Subcutaneous abdominal adipose tissue (tissue), 5 donors: ENCODE data around the gene GFM1.
A peak's percentile ranks its signal among the peaks of the same experiment; 100 is the strongest.

Source experiments
- H3K27ac ChIP-seq: one replicate; pipeline ENCODE4 v1.7.0; 2013; ENCODE audit warnings: low read depth, mild to moderate bottlenecking, inconsistent platforms, low read length, moderate library complexity
- H3K27me3 ChIP-seq, 5 donors: one replicate each; pipeline ENCODE4 v1.7.0; 2013; ENCODE audit warnings: low read length in 5 of 5, inconsistent platforms in 1 of 5; ENCODE audit not compliant: control insufficient read depth in 5 of 5, insufficient read depth in 4 of 5
- H3K36me3 ChIP-seq, 5 donors: one replicate each; pipeline ENCODE4 v1.7.0; 2013; ENCODE audit warnings: low read length in 5 of 5; ENCODE audit not compliant: control insufficient read depth in 5 of 5, insufficient read depth in 5 of 5
- H3K4me1 ChIP-seq, 5 donors: one replicate each; pipeline ENCODE4 v1.7.0; 2013; ENCODE audit warnings: low read length in 5 of 5, mild to moderate bottlenecking in 3 of 5, moderate library complexity in 1 of 5; ENCODE audit not compliant: control insufficient read depth in 5 of 5, insufficient read depth in 5 of 5
- H3K4me3 ChIP-seq, 5 donors: one replicate each; pipeline ENCODE4 v1.7.0; 2013; ENCODE audit warnings: low read length in 5 of 5, low read depth in 1 of 5
- H3K9ac ChIP-seq, 5 donors: one replicate each; pipeline ENCODE4 v1.7.0; 2013; ENCODE audit warnings: low read length in 5 of 5, mild to moderate bottlenecking in 4 of 5, moderate library complexity in 3 of 5
- H3K9me3 ChIP-seq, 5 donors: one replicate each; pipeline ENCODE4 v1.7.0; 2013; ENCODE audit warnings: low read length in 5 of 5; ENCODE audit not compliant: control insufficient read depth in 5 of 5
- donor health status: healthy.
- donor health status: healthy.
- donor health status: healthy.
- donor health status: healthy.
- donor health status: healthy.

Gene GFM1

GRCh38 chr3:158732856-158733200, 88.5 kb downstream of the GFM1 start:
- Histone ChIP-seq H3K9me3 (peaks cover 0 to 11% (median 9%) of the 10 kb centered on the region in 5 donors), H3K4me1 (peaks cover 5 to 25% (median 19%) of the 10 kb centered on the region in 5 donors), H3K9ac (peak overlapping the region in 3 of 5 donors; percentile 70 to 81 (median 76)), H3K27me3 (no peaks in the 10 kb centered on the region), H3K36me3 (peaks cover 0 to 3% (median 0%) of the 10 kb centered on the region in 5 donors), H3K27ac (peak overlapping the region; percentile 72), H3K4me3 (peak overlapping the region in 4 of 5 donors; percentile 65 to 77 (median 70))

- Histone ChIP-seq H3K27ac (peak overlapping the region; percentile 72), H3K4me1 (peaks cover 4 to 21% (median 15%) of the 10 kb centered on the region in 5 donors), H3K36me3 (peaks cover 0 to 6% (median 0%) of the 10 kb centered on the region in 5 donors), H3K9ac (no peak overlapping the region), H3K4me3 (no peak overlapping the region), H3K27me3 (no peaks in the 10 kb centered on the region), H3K9me3 (peaks cover 0 to 11% (median 9%) of the 10 kb centered on the region in 5 donors)
Observed at GRCh38 chr3:158733656-158734055, 89.3 kb downstream of the GFM1 start.

- H3K36me3 ChIP-seq: peaks cover 0 to 11% (median 0%) of the 10 kb centered on the region in 5 donors
- H3K9ac ChIP-seq: no peak overlapping the region
- no peaks in the 10 kb centered on the region for H3K27me3 ChIP-seq
- peaks cover 0 to 11% (median 9%) of the 10 kb centered on the region in 5 donors for H3K9me3 ChIP-seq
- H3K4me1 ChIP-seq: peaks cover 4 to 21% (median 15%) of the 10 kb centered on the region in 5 donors
- H3K4me3 ChIP-seq: no peak overlapping the region
- H3K27ac ChIP-seq: no peak overlapping the region
Observed at GRCh38 chr3:158735296-158736033, 91.1 kb downstream of the GFM1 start.

- Histone ChIP-seq H3K4me1 (peaks cover 0 to 7% (median 7%) of the 10 kb centered on the region in 5 donors), H3K36me3 (peaks cover 0 to 14% (median 4%) of the 10 kb centered on the region in 5 donors), H3K9ac (no peak overlapping the region), H3K27me3 (no peaks in the 10 kb centered on the region), H3K27ac (no peak overlapping the region), H3K9me3 (peaks cover 0 to 11% (median 9%) of the 10 kb centered on the region in 5 donors), H3K4me3 (no peak overlapping the region)
Observed at GRCh38 chr3:158737410-158737809, 93.1 kb downstream of the GFM1 start.

GRCh38 chr3:158737976-158738615, 93.8 kb downstream of the GFM1 start:
- H3K9ac ChIP-seq: no peak overlapping the region
- peaks cover 0 to under 1% (median 0%) of the 10 kb centered on the region in 5 donors for H3K4me1 ChIP-seq
- no peak overlapping the region for H3K4me3 ChIP-seq
- no peak overlapping the region for H3K27ac ChIP-seq
- peaks cover 0 to 14% (median 7%) of the 10 kb centered on the region in 5 donors for H3K36me3 ChIP-seq
- H3K9me3 ChIP-seq: peaks cover 0 to 11% (median 9%) of the 10 kb centered on the region in 5 donors
- H3K27me3 ChIP-seq: no peaks in the 10 kb centered on the region

- Histone ChIP-seq H3K27ac (no peak overlapping the region), H3K36me3 (peaks cover 0 to 14% (median 9%) of the 10 kb centered on the region in 5 donors), H3K27me3 (no peaks in the 10 kb centered on the region), H3K9ac (no peak overlapping the region), H3K4me1 (no peaks in the 10 kb centered on the region), H3K4me3 (no peak overlapping the region), H3K9me3 (peaks cover 0 to 11% (median 9%) of the 10 kb centered on the region in 5 donors)
Observed at GRCh38 chr3:158738653-158739052, 94.3 kb downstream of the GFM1 start.

- H3K4me1 ChIP-seq: no peaks in the 10 kb centered on the region
- peaks cover 0 to 11% (median 9%) of the 10 kb centered on the region in 5 donors for H3K9me3 ChIP-seq
- no peaks in the 10 kb centered on the region for H3K27me3 ChIP-seq
- peaks cover 0 to 14% (median 10%) of the 10 kb centered on the region in 5 donors for H3K36me3 ChIP-seq
- no peak overlapping the region for H3K9ac ChIP-seq
- no peak overlapping the region for H3K27ac ChIP-seq
- no peak overlapping the region for H3K4me3 ChIP-seq
Observed at GRCh38 chr3:158739078-158739477, 94.8 kb downstream of the GFM1 start.

GRCh38 chr3:158739661-158740060, 95.3 kb downstream of the GFM1 start:
- Histone ChIP-seq H3K9ac (no peak overlapping the region), H3K4me3 (no peak overlapping the region), H3K9me3 (peaks cover 0 to 9% (median 8%) of the 10 kb centered on the region in 5 donors), H3K27ac (no peak overlapping the region), H3K27me3 (no peaks in the 10 kb centered on the region), H3K36me3 (peaks cover 0 to 14% (median 10%) of the 10 kb centered on the region in 5 donors), H3K4me1 (no peaks in the 10 kb centered on the region)
